ENCODE measurements around the gene PCK1.

Gene PCK1

GRCh38 chr20:57589728-57590484 lies 29.0 kb downstream of the PCK1 start:
- DNase-seq: no peak

- no peak for DNase-seq
Measured at GRCh38 chr20:57590485-57591288, 29.8 kb downstream of the PCK1 start.

GRCh38 chr20:57591289-57592229 lies 30.6 kb downstream of the PCK1 start:
- no peak for DNase-seq

- DNase-seq: no peak
Measured at GRCh38 chr20:57592263-57593092, 31.6 kb downstream of the PCK1 start.

- DNase-seq: no peak
Measured at GRCh38 chr20:57593134-57593886, 32.4 kb downstream of the PCK1 start.

- DNase-seq: no peak
Measured at GRCh38 chr20:57594092-57594951, 33.4 kb downstream of the PCK1 start.

GRCh38 chr20:57595041-57596030 lies 34.4 kb downstream of the PCK1 start:
- DNase-seq: no peak

- DNase-seq: no peak
Measured at GRCh38 chr20:57596358-57596757, 35.4 kb downstream of the PCK1 start.

- no peak for DNase-seq
Measured at GRCh38 chr20:57596998-57597939, 36.4 kb downstream of the PCK1 start.

- DNase-seq: no peak
Measured at GRCh38 chr20:57598060-57598459, 37.1 kb downstream of the PCK1 start.

GRCh38 chr20:57598491-57598890 lies 37.6 kb downstream of the PCK1 start:
- DNase-seq: no peak

GRCh38 chr20:57600320-57601210 lies 39.7 kb downstream of the PCK1 start:
- DNase-seq: no peak

- DNase-seq: no peak
Measured at GRCh38 chr20:57601211-57601570, 40.3 kb downstream of the PCK1 start.

- DNase-seq: no peak
Measured at GRCh38 chr20:57601737-57602136, 40.8 kb downstream of the PCK1 start.

- no peak for DNase-seq
Measured at GRCh38 chr20:57603120-57603519, 42.2 kb downstream of the PCK1 start.

GRCh38 chr20:57605045-57605444 lies 44.1 kb downstream of the PCK1 start:
- DNase-seq: no peak

- no peak for DNase-seq
Measured at GRCh38 chr20:57605878-57606277, 45.0 kb downstream of the PCK1 start.
